Superior temporal gyrus (tissue), 1 donor: ENCODE data around the gene SNAPC3.
"Not testable (repeated sequence)": the region's sequence is repeated elsewhere in the genome, so short reads cannot be mapped to it uniquely, and the experiment has no call there.

Experiments used
- DNase-seq: peaks from one replicate; pipeline ENCODE4 v3.0.0-alpha.2; 2016; ENCODE audit errors: extremely low spot score

Gene SNAPC3

GRCh38 chr9:15423231-15423985 lies 732 bp downstream of the SNAPC3 start:
- no peak for DNase-seq

- no peak for DNase-seq
Observed at GRCh38 chr9:15426019-15426418, 3.3 kb downstream of the SNAPC3 start.

- not testable (repeated sequence) for DNase-seq
Observed at GRCh38 chr9:15427702-15428101, 5.0 kb downstream of the SNAPC3 start.

- DNase-seq = no peak
Observed at GRCh38 chr9:15430920-15431844, 8.5 kb downstream of the SNAPC3 start.

- DNase-seq = no peak
Observed at GRCh38 chr9:15433191-15433590, 10.5 kb downstream of the SNAPC3 start.

- DNase-seq = no peak
Observed at GRCh38 chr9:15433661-15434060, 11.0 kb downstream of the SNAPC3 start.

- no peak for DNase-seq
Observed at GRCh38 chr9:15438891-15439290, 16.2 kb downstream of the SNAPC3 start.

- not testable (repeated sequence) for DNase-seq
Observed at GRCh38 chr9:15441841-15442240, 19.2 kb downstream of the SNAPC3 start.

GRCh38 chr9:15442264-15442663 lies 19.6 kb downstream of the SNAPC3 start:
- DNase-seq = not testable (repeated sequence)

GRCh38 chr9:15444141-15444540 lies 21.5 kb downstream of the SNAPC3 start:
- DNase-seq = no peak

- DNase-seq = no peak
Observed at GRCh38 chr9:15453956-15454355, 31.3 kb downstream of the SNAPC3 start.

- DNase-seq = no peak
Observed at GRCh38 chr9:15461056-15461455, 38.4 kb downstream of the SNAPC3 start.

- DNase-seq = peak; percentile 12
Observed at GRCh38 chr9:15461601-15462000, 38.9 kb downstream of the SNAPC3 start.

- no peak for DNase-seq
Observed at GRCh38 chr9:15468145-15468544, 45.5 kb downstream of the SNAPC3 start.

GRCh38 chr9:15469406-15469805 lies 46.7 kb downstream of the SNAPC3 start:
- peak; percentile 55 for DNase-seq

GRCh38 chr9:15469862-15470261 lies 47.2 kb downstream of the SNAPC3 start:
- peak; percentile 9 for DNase-seq

- DNase-seq = peak; percentile 63
Observed at GRCh38 chr9:15475923-15476536, 53.4 kb downstream of the SNAPC3 start.

GRCh38 chr9:15480028-15480427 lies 57.4 kb downstream of the SNAPC3 start:
- no peak for DNase-seq

- no peak for DNase-seq
Observed at GRCh38 chr9:15482146-15482545, 59.5 kb downstream of the SNAPC3 start.

GRCh38 chr9:15484802-15485201 lies 62.1 kb downstream of the SNAPC3 start:
- DNase-seq = no peak

- peak; percentile 70 for DNase-seq
Observed at GRCh38 chr9:15485836-15486666, 63.4 kb downstream of the SNAPC3 start.
